Measurements from ENCODE around the gene PPARG.
"Not testable (repeated sequence)": the region's sequence is repeated elsewhere in the genome, so short reads cannot be mapped to it uniquely, and the experiment has no call there.

PPARG gene

GRCh38 chr3:12253516-12254343 lies 35.1 kb upstream of the PPARG start:
- TF ChIP-seq CTCF (IDR thresholded peaks at IDR 0.05; ENCODE audit: extremely low read depth, missing control alignments), result no peak
- DNase-seq (ENCODE audit: low spot score), result no peak

- no peak for DNase-seq (ENCODE audit: low spot score)
- no peak for TF ChIP-seq CTCF (IDR thresholded peaks at IDR 0.05; ENCODE audit: extremely low read depth, missing control alignments)
Measured at GRCh38 chr3:12255393-12255792, 33.5 kb upstream of the PPARG start.

GRCh38 chr3:12258911-12259310 lies 30.0 kb upstream of the PPARG start:
- no peak for DNase-seq (ENCODE audit: low spot score)
- no peak for TF ChIP-seq CTCF (IDR thresholded peaks at IDR 0.05; ENCODE audit: extremely low read depth, missing control alignments)

- DNase-seq (ENCODE audit: low spot score), result not testable (repeated sequence)
Measured at GRCh38 chr3:12262173-12262572, 26.7 kb upstream of the PPARG start.

GRCh38 chr3:12265508-12265907 lies 23.4 kb upstream of the PPARG start:
- no peak for TF ChIP-seq CTCF (IDR thresholded peaks at IDR 0.05; ENCODE audit: extremely low read depth, missing control alignments)
- no peak for DNase-seq (ENCODE audit: low spot score)

- DNase-seq (ENCODE audit: low spot score), result no peak
- TF ChIP-seq CTCF (IDR thresholded peaks at IDR 0.05; ENCODE audit: extremely low read depth, missing control alignments), result no peak
Measured at GRCh38 chr3:12266038-12266437, 22.8 kb upstream of the PPARG start.

GRCh38 chr3:12267376-12268030 lies 21.4 kb upstream of the PPARG start:
- TF ChIP-seq CTCF (IDR thresholded peaks at IDR 0.05; ENCODE audit: extremely low read depth, missing control alignments), result no peak
- DNase-seq (ENCODE audit: low spot score), result no peak

Measured in GM20000 (cell line).